ENCODE measurements around the gene SLC39A12. TPM values are rescaled to one million over a fixed set of nuclear protein-coding genes. Genes with fewer than 3 reads are reported as not detected.

SLC39A12 gene
- total RNA-seq, result not detected

GRCh38 chr10:17951868-17952371 is at the start of gene SLC39A12:
Gene SLC39A12, plus strand, starts transcription at chr10:17951918. Its CDS starts 1,359 bp downstream, at chr10:17953277.
- intact Hi-C loops (cut with micrococcal nuclease), result no loop called here
- H3K4me1 Mint-ChIP-seq (ENCODE audit: low read depth), result no peaks in the 10 kb centered on the region
- H3K36me3 Mint-ChIP-seq (ENCODE audit: low read depth), result no peaks in the 10 kb centered on the region
- DNase-seq, result no peak
- H3K27ac Mint-ChIP-seq, result no peak within 1 kb of the TSS
- H3K4me3 Mint-ChIP-seq, result no peak within 1 kb of the TSS
- peaks cover under 1% of the 10 kb centered on the region for H3K27me3 Mint-ChIP-seq (ENCODE audit: low read depth)
- CTCF ChIA-PET, result no interaction called here
- peaks cover 2% of the 10 kb centered on the region for H3K9me3 Mint-ChIP-seq

GRCh38 chr10:17904564-17904963 is 47.2 kb upstream of the SLC39A12 start:
- H3K27me3 Mint-ChIP-seq (ENCODE audit: low read depth), result peaks cover 5% of the 10 kb centered on the region
- intact Hi-C loops (cut with micrococcal nuclease), result no loop called here
- H3K4me1 Mint-ChIP-seq (ENCODE audit: low read depth), result no peaks in the 10 kb centered on the region
- no peak overlapping the region for H3K4me3 Mint-ChIP-seq
- no peaks in the 10 kb centered on the region for H3K36me3 Mint-ChIP-seq (ENCODE audit: low read depth)
- H3K9me3 Mint-ChIP-seq, result no peaks in the 10 kb centered on the region
- CTCF ChIA-PET, result no interaction called here
- DNase-seq, result no peak
- no peak overlapping the region for H3K27ac Mint-ChIP-seq

- intact Hi-C loops (cut with micrococcal nuclease), result no loop called here
- Mint-ChIP-seq H3K36me3 (ENCODE audit: low read depth) (no peaks in the 10 kb centered on the region), H3K9me3 (no peaks in the 10 kb centered on the region), H3K4me3 (no peak overlapping the region), H3K27me3 (ENCODE audit: low read depth) (peaks cover 8% of the 10 kb centered on the region), H3K27ac (no peak overlapping the region), H3K4me1 (ENCODE audit: low read depth) (no peaks in the 10 kb centered on the region)
- no peak for DNase-seq
- CTCF ChIA-PET, result no interaction called here
These were observed 46.2 kb upstream of the SLC39A12 start for GRCh38 chr10:17905491-17905890.

- H3K9me3 Mint-ChIP-seq, result no peaks in the 10 kb centered on the region
- intact Hi-C loops (cut with micrococcal nuclease), result no loop called here
- no peak overlapping the region for H3K27ac Mint-ChIP-seq
- H3K36me3 Mint-ChIP-seq (ENCODE audit: low read depth), result no peaks in the 10 kb centered on the region
- CTCF ChIA-PET, result interaction anchor here (0.7 kb wide), 1 partner anchor 1790 kb away, joined by 4 read pairs; no protein-coding TSS in a partner anchor
- H3K27me3 Mint-ChIP-seq (ENCODE audit: low read depth), result peaks cover 8% of the 10 kb centered on the region
- H3K4me3 Mint-ChIP-seq, result no peak overlapping the region
- no peaks in the 10 kb centered on the region for H3K4me1 Mint-ChIP-seq (ENCODE audit: low read depth)
- no peak for DNase-seq
These were observed 45.7 kb upstream of the SLC39A12 start for GRCh38 chr10:17906002-17906401.

- no peak for DNase-seq
- no peaks in the 10 kb centered on the region for H3K36me3 Mint-ChIP-seq (ENCODE audit: low read depth)
- peaks cover 16% of the 10 kb centered on the region for H3K27me3 Mint-ChIP-seq (ENCODE audit: low read depth)
- no peaks in the 10 kb centered on the region for H3K9me3 Mint-ChIP-seq
- no peak overlapping the region for H3K27ac Mint-ChIP-seq
- CTCF ChIA-PET, result no interaction called here
- H3K4me1 Mint-ChIP-seq (ENCODE audit: low read depth), result no peaks in the 10 kb centered on the region
- intact Hi-C loops (cut with micrococcal nuclease), result no loop called here
- H3K4me3 Mint-ChIP-seq, result no peak overlapping the region
These were observed 44.1 kb upstream of the SLC39A12 start for GRCh38 chr10:17907641-17908040.

- DNase-seq, result peak; percentile 20
- Mint-ChIP-seq H3K9me3 (no peaks in the 10 kb centered on the region), H3K27me3 (ENCODE audit: low read depth) (peaks cover 16% of the 10 kb centered on the region), H3K36me3 (ENCODE audit: low read depth) (no peaks in the 10 kb centered on the region), H3K27ac (no peak overlapping the region), H3K4me3 (no peak overlapping the region), H3K4me1 (ENCODE audit: low read depth) (no peaks in the 10 kb centered on the region)
- intact Hi-C loops (cut with micrococcal nuclease), result loop anchor here (1.0 to 10.0 kb wide), 2 partner anchors 195 to 305 kb away; no protein-coding TSS in a partner anchor
- CTCF ChIA-PET, result no interaction called here
These were observed 41.5 kb upstream of the SLC39A12 start for GRCh38 chr10:17910125-17910789.

- no peaks in the 10 kb centered on the region for H3K36me3 Mint-ChIP-seq (ENCODE audit: low read depth)
- no peaks in the 10 kb centered on the region for H3K4me1 Mint-ChIP-seq (ENCODE audit: low read depth)
- DNase-seq, result no peak
- H3K4me3 Mint-ChIP-seq, result no peak overlapping the region
- intact Hi-C loops (cut with micrococcal nuclease), result loop anchor here (10.0 kb wide), 1 partner anchor 192 kb away; no protein-coding TSS in a partner anchor
- no peaks in the 10 kb centered on the region for H3K9me3 Mint-ChIP-seq
- CTCF ChIA-PET, result interaction anchor here (0.6 kb wide), 1 partner anchor 355 kb away, joined by 3 read pairs; no protein-coding TSS in a partner anchor
- H3K27ac Mint-ChIP-seq, result no peak overlapping the region
- H3K27me3 Mint-ChIP-seq (ENCODE audit: low read depth), result peaks cover 15% of the 10 kb centered on the region
These were observed 39.0 kb upstream of the SLC39A12 start for GRCh38 chr10:17912754-17913153.

- CTCF ChIA-PET, result interaction anchor here (0.6 kb wide), 1 partner anchor 356 kb away, joined by 3 read pairs; no protein-coding TSS in a partner anchor
- no peak overlapping the region for H3K4me3 Mint-ChIP-seq
These were observed 38.1 kb upstream of the SLC39A12 start for GRCh38 chr10:17913604-17914003.

GRCh38 chr10:17914169-17915045 is 37.3 kb upstream of the SLC39A12 start:
- Mint-ChIP-seq H3K27ac (no peak overlapping the region), H3K36me3 (ENCODE audit: low read depth) (no peaks in the 10 kb centered on the region), H3K27me3 (ENCODE audit: low read depth) (peaks cover 11% of the 10 kb centered on the region), H3K4me1 (ENCODE audit: low read depth) (no peaks in the 10 kb centered on the region), H3K9me3 (no peaks in the 10 kb centered on the region), H3K4me3 (no peak overlapping the region)
- DNase-seq, result no peak
- intact Hi-C loops (cut with micrococcal nuclease), result loop anchor here (10.0 kb wide), 1 partner anchor 190 kb away; no protein-coding TSS in a partner anchor
- CTCF ChIA-PET, result no interaction called here

More at GRCh38 chr10:17913604-17914003, 38.1 kb upstream of the SLC39A12 start:
- no peaks in the 10 kb centered on the region for H3K9me3 Mint-ChIP-seq
- intact Hi-C loops (cut with micrococcal nuclease), result loop anchor here (10.0 kb wide), 1 partner anchor 191 kb away; no protein-coding TSS in a partner anchor
- H3K27me3 Mint-ChIP-seq (ENCODE audit: low read depth), result peaks cover 13% of the 10 kb centered on the region
- no peaks in the 10 kb centered on the region for H3K36me3 Mint-ChIP-seq (ENCODE audit: low read depth)
- H3K27ac Mint-ChIP-seq, result no peak overlapping the region
- no peak for DNase-seq
- H3K4me1 Mint-ChIP-seq (ENCODE audit: low read depth), result no peaks in the 10 kb centered on the region

GRCh38 chr10:17915181-17915580 is 36.5 kb upstream of the SLC39A12 start:
- peaks cover 9% of the 10 kb centered on the region for H3K27me3 Mint-ChIP-seq (ENCODE audit: low read depth)
- no peak for DNase-seq
- H3K9me3 Mint-ChIP-seq, result no peaks in the 10 kb centered on the region
- H3K4me1 Mint-ChIP-seq (ENCODE audit: low read depth), result no peaks in the 10 kb centered on the region
- H3K4me3 Mint-ChIP-seq, result no peak overlapping the region
- CTCF ChIA-PET, result no interaction called here
- intact Hi-C loops (cut with micrococcal nuclease), result loop anchor here (10.0 kb wide), 1 partner anchor 190 kb away; no protein-coding TSS in a partner anchor
- H3K36me3 Mint-ChIP-seq (ENCODE audit: low read depth), result no peaks in the 10 kb centered on the region
- no peak overlapping the region for H3K27ac Mint-ChIP-seq

GRCh38 chr10:17918187-17918903 is 33.4 kb upstream of the SLC39A12 start:
- intact Hi-C loops (cut with micrococcal nuclease), result loop anchor here (10.0 kb wide), 1 partner anchor 186 kb away; no protein-coding TSS in a partner anchor
- no peaks in the 10 kb centered on the region for H3K36me3 Mint-ChIP-seq (ENCODE audit: low read depth)

GRCh38 chr10:17921378-17921777 is 30.3 kb upstream of the SLC39A12 start:
- Mint-ChIP-seq H3K9me3 (no peaks in the 10 kb centered on the region), H3K27me3 (ENCODE audit: low read depth) (no peaks in the 10 kb centered on the region), H3K4me1 (ENCODE audit: low read depth) (no peaks in the 10 kb centered on the region), H3K36me3 (ENCODE audit: low read depth) (no peaks in the 10 kb centered on the region), H3K4me3 (no peak overlapping the region), H3K27ac (no peak overlapping the region)
- DNase-seq, result no peak
- intact Hi-C loops (cut with micrococcal nuclease), result no loop called here
- CTCF ChIA-PET, result no interaction called here

More at GRCh38 chr10:17918187-17918903, 33.4 kb upstream of the SLC39A12 start:
- CTCF ChIA-PET, result interaction anchor here (0.6 kb wide), 1 partner anchor 279 kb away, joined by 3 read pairs; no protein-coding TSS in a partner anchor
- H3K27me3 Mint-ChIP-seq (ENCODE audit: low read depth), result no peaks in the 10 kb centered on the region
- no peak for DNase-seq
- no peak overlapping the region for H3K4me3 Mint-ChIP-seq
- no peaks in the 10 kb centered on the region for H3K4me1 Mint-ChIP-seq (ENCODE audit: low read depth)
- no peaks in the 10 kb centered on the region for H3K9me3 Mint-ChIP-seq
- H3K27ac Mint-ChIP-seq, result no peak overlapping the region

All from activated naive CD4-positive, alpha-beta T cell treated with anti-CD3 and anti-CD28 coated beads for 36 hours (primary cell).